Measurements from ENCODE around the gene NKIRAS1.
"Not testable (repeated sequence)": the region's sequence is repeated elsewhere in the genome, so short reads cannot be mapped to it uniquely, and the experiment has no call there.

NKIRAS1 gene

GRCh38 chr3:23915537-23916108 lies 1.2 kb downstream of the NKIRAS1 start:
- peaks cover 26% of the 10 kb centered on the region for H3K4me1 ChIP-seq (ENCODE audit: low read length)
- peak overlapping the region; percentile 72 for H3K4me2 ChIP-seq (ENCODE audit: low read length)
- H2AFZ ChIP-seq (ENCODE audit: low read depth, low read length): no peak overlapping the region
- H3K36me3 ChIP-seq (replicated peaks; ENCODE audit: low read depth, low read length): peaks cover 31% of the 10 kb centered on the region
- H3K27ac ChIP-seq (ENCODE audit: low read length): no peak overlapping the region
- H3K9me3 ChIP-seq (ENCODE audit: insufficient read depth, low read length): no peaks in the 10 kb centered on the region
- H3K79me2 ChIP-seq (ENCODE audit: low read length): peaks cover 41% of the 10 kb centered on the region
- peak overlapping the region; percentile 73 for H3K9ac ChIP-seq (ENCODE audit: low read length)
- no peaks in the 10 kb centered on the region for H3K27me3 ChIP-seq (ENCODE audit: low read depth, low read length)
- TF ChIP-seq CTCF (IDR thresholded peaks at IDR 0.05; ENCODE audit: low read depth, low read length): no peak
- peak overlapping the region; percentile 88 for H3K4me3 ChIP-seq (ENCODE audit: low read length)
- peaks cover 29% of the 10 kb centered on the region for H4K20me1 ChIP-seq (ENCODE audit: insufficient read depth, low read length)

GRCh38 chr3:23913873-23914743 lies 2.7 kb downstream of the NKIRAS1 start:
- TF ChIP-seq EZH2phosphoT487 (IDR thresholded peaks at IDR 0.05; ENCODE audit: low read depth): no peak
- Histone ChIP-seq H3K36me3 (replicated peaks; ENCODE audit: low read depth, low read length) (peaks cover 22% of the 10 kb centered on the region), H3K27me3 (ENCODE audit: low read depth, low read length) (no peaks in the 10 kb centered on the region), H3K4me2 (ENCODE audit: low read length) (no peak overlapping the region), H4K20me1 (ENCODE audit: insufficient read depth, low read length) (peaks cover 15% of the 10 kb centered on the region), H3K4me1 (ENCODE audit: low read length) (peaks cover 21% of the 10 kb centered on the region), H3K79me2 (ENCODE audit: low read length) (peaks cover 32% of the 10 kb centered on the region), H3K27ac (ENCODE audit: low read length) (no peak overlapping the region), H2AFZ (ENCODE audit: low read depth, low read length) (no peak overlapping the region), H3K9ac (ENCODE audit: low read length) (no peak overlapping the region), H3K9me3 (ENCODE audit: insufficient read depth, low read length) (no peaks in the 10 kb centered on the region), H3K4me3 (ENCODE audit: low read length) (no peak overlapping the region)

GRCh38 chr3:23913182-23913581 lies 3.6 kb downstream of the NKIRAS1 start:
- Histone ChIP-seq H4K20me1 (ENCODE audit: insufficient read depth, low read length) (peaks cover 6% of the 10 kb centered on the region), H3K27me3 (ENCODE audit: low read depth, low read length) (no peaks in the 10 kb centered on the region), H2AFZ (ENCODE audit: low read depth, low read length) (no peak overlapping the region), H3K27ac (ENCODE audit: low read length) (no peak overlapping the region), H3K9ac (ENCODE audit: low read length) (no peak overlapping the region), H3K4me2 (ENCODE audit: low read length) (no peak overlapping the region), H3K79me2 (ENCODE audit: low read length) (peaks cover 22% of the 10 kb centered on the region), H3K9me3 (ENCODE audit: insufficient read depth, low read length) (no peaks in the 10 kb centered on the region), H3K4me1 (ENCODE audit: low read length) (peaks cover 12% of the 10 kb centered on the region), H3K4me3 (ENCODE audit: low read length) (no peak overlapping the region), H3K36me3 (replicated peaks; ENCODE audit: low read depth, low read length) (peaks cover 13% of the 10 kb centered on the region)
- no peak for TF ChIP-seq EZH2phosphoT487 (IDR thresholded peaks at IDR 0.05; ENCODE audit: low read depth)
- TF ChIP-seq CTCF (IDR thresholded peaks at IDR 0.05; ENCODE audit: low read depth, low read length): no peak

- H3K4me2 ChIP-seq (ENCODE audit: low read length); H3K9me3 ChIP-seq (ENCODE audit: insufficient read depth, low read length); H3K27ac ChIP-seq (ENCODE audit: low read length); H3K9ac ChIP-seq (ENCODE audit: low read length); H4K20me1 ChIP-seq (ENCODE audit: insufficient read depth, low read length); H3K36me3 ChIP-seq (replicated peaks; ENCODE audit: low read depth, low read length); H3K4me1 ChIP-seq (ENCODE audit: low read length); H3K27me3 ChIP-seq (ENCODE audit: low read depth, low read length); H3K4me3 ChIP-seq (ENCODE audit: low read length); H2AFZ ChIP-seq (ENCODE audit: low read depth, low read length): not testable (repeated sequence)
- H3K79me2 ChIP-seq (ENCODE audit: low read length): peaks cover 14% of the 10 kb centered on the region
Measured at GRCh38 chr3:23912335-23912734, 4.5 kb downstream of the NKIRAS1 start.

- Histone ChIP-seq H3K4me3 (ENCODE audit: low read length) (no peak overlapping the region), H4K20me1 (ENCODE audit: insufficient read depth, low read length) (no peaks in the 10 kb centered on the region), H3K27me3 (ENCODE audit: low read depth, low read length) (no peaks in the 10 kb centered on the region), H2AFZ (ENCODE audit: low read depth, low read length) (no peak overlapping the region), H3K79me2 (ENCODE audit: low read length) (peaks cover 9% of the 10 kb centered on the region), H3K4me2 (ENCODE audit: low read length) (no peak overlapping the region), H3K9ac (ENCODE audit: low read length) (no peak overlapping the region), H3K4me1 (ENCODE audit: low read length) (peaks cover 10% of the 10 kb centered on the region), H3K36me3 (replicated peaks; ENCODE audit: low read depth, low read length) (peaks cover 5% of the 10 kb centered on the region), H3K9me3 (ENCODE audit: insufficient read depth, low read length) (no peaks in the 10 kb centered on the region), H3K27ac (ENCODE audit: low read length) (no peak overlapping the region)
- no peak for TF ChIP-seq EZH2phosphoT487 (IDR thresholded peaks at IDR 0.05; ENCODE audit: low read depth)
- TF ChIP-seq CTCF (IDR thresholded peaks at IDR 0.05; ENCODE audit: low read depth, low read length): no peak
Measured at GRCh38 chr3:23911397-23911796, 5.4 kb downstream of the NKIRAS1 start.
